OCI-LY3 (cell line): Measurements from ENCODE around the gene GUCA2B.

ENCODE experiments used
- H2AFZ ChIP-seq: fragments of 200-600, 300-600 bp; shearing (Covaris generic); 2 replicates; pipeline ENCODE4 v1.6.0; 2014; ENCODE audit warnings: antibody characterized with exemption, low read depth, low read length
- H3K27ac ChIP-seq: fragments of 200-600, 300-600 bp; sonication (generic); 2 replicates; pipeline ENCODE4 v1.5.1; 2014; ENCODE audit warnings: mild to moderate bottlenecking, low read length, moderate library complexity, mixed read lengths
- H3K27me3 ChIP-seq: fragments of 200-600, 300-600 bp; sonication (generic); 2 replicates; pipeline ENCODE4 v1.6.1; 2014; ENCODE audit warnings: low read depth, low read length, mixed read lengths
- H3K36me3 ChIP-seq: fragments of 200-600, 300-600 bp; sonication (generic); replicated peaks from 2 replicates; pipeline ENCODE3; 2014; ENCODE audit warnings: low read depth, low read length, mixed read lengths
- H3K4me1 ChIP-seq: fragments of 300-600, 200-600 bp; sonication (generic); 2 replicates; pipeline ENCODE4 v1.6.1; 2014; ENCODE audit warnings: low read length, mixed read lengths
- H3K4me2 ChIP-seq: fragments of 200-600, 300-600 bp; sonication (generic); 2 replicates; pipeline ENCODE4 v1.6.1; 2014; ENCODE audit warnings: low read length, mixed read lengths
- H3K4me3 ChIP-seq: fragments of 300-600, 200-600 bp; sonication (generic); 2 replicates; pipeline ENCODE4 v1.5.1; 2014; ENCODE audit warnings: antibody characterized with exemption, mild to moderate bottlenecking, low read length, moderate library complexity
- H3K79me2 ChIP-seq: fragments of 300-600, 200-600 bp; shearing (Covaris generic); 2 replicates; pipeline ENCODE4 v1.6.1; 2014; ENCODE audit warnings: mild to moderate bottlenecking, low read length, mixed read lengths
- H3K9ac ChIP-seq: fragments of 300-600, 200-600 bp; shearing (Covaris generic); 2 replicates; pipeline ENCODE4 v1.6.0; 2014; ENCODE audit warnings: mild to moderate bottlenecking, low read length, moderate library complexity
- H3K9me3 ChIP-seq: fragments of 200-600, 300-600 bp; shearing (Covaris generic); 2 replicates; pipeline ENCODE4 v1.6.1; 2014; ENCODE audit warnings: low read length, mixed read lengths; ENCODE audit not compliant: insufficient read depth
- H4K20me1 ChIP-seq: fragments of 200-600, 300-600 bp; sonication (generic); 2 replicates; pipeline ENCODE4 v1.6.1; 2016; ENCODE audit warnings: low read length, mixed read lengths; ENCODE audit not compliant: insufficient read depth
- CTCF ChIP-seq: fragments of 200-600, 300-600 bp; sonication (generic); IDR thresholded peaks from 2 replicates; pipeline ENCODE4 v1.5.1; 2014; ENCODE audit warnings: antibody characterized with exemption, low read length, low read depth
- EZH2phosphoT487 ChIP-seq: fragments of 200-600 bp; shearing (Covaris generic); IDR thresholded peaks from 2 replicates; pipeline ENCODE4 v1.6.1; 2018; ENCODE audit warnings: antibody characterized with exemption, mixed run types, low read depth

GUCA2B gene

GRCh38 chr1:42192106-42192505, 38.9 kb downstream of the GUCA2B start:
- H3K36me3 ChIP-seq = peaks cover 19% of the 10 kb centered on the region
- no peaks in the 10 kb centered on the region for H3K79me2 ChIP-seq
- H3K9ac ChIP-seq = no peak overlapping the region
- H3K4me3 ChIP-seq = no peak overlapping the region
- H3K27ac ChIP-seq = no peak overlapping the region
- H2AFZ ChIP-seq = no peak overlapping the region
- H4K20me1 ChIP-seq = no peaks in the 10 kb centered on the region
- TF ChIP-seq EZH2phosphoT487 = no peak
- TF ChIP-seq CTCF = no peak
- no peak overlapping the region for H3K4me2 ChIP-seq
- no peaks in the 10 kb centered on the region for H3K27me3 ChIP-seq
- H3K9me3 ChIP-seq = no peaks in the 10 kb centered on the region
- peaks cover 6% of the 10 kb centered on the region; the same call in 1 of the 2 replicates for H3K4me1 ChIP-seq

DNA sequence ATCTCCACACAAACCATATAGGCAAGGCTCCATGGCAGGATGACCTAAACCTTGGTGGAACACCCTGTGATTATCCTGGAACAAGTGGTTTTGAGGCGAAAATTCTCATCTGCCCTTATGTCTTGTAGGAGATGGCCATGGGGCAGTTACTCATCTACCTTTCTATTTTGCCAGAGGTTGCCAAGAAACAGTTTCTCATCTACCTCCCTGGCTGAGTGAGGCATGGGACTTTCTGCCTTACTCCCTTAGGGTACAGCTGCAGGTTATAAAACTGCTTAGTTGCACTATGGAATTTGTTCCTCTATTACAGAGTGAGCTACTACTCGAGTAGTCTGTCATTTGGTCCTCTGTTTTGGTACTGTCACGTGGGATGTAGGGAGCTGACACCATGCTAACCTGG, 42.6 kb downstream of the GUCA2B start:
- H3K4me1 ChIP-seq = peaks cover 6% of the 10 kb centered on the region; the same call in 1 of the 2 replicates
- no peaks in the 10 kb centered on the region for H3K9me3 ChIP-seq
- H3K4me2 ChIP-seq = no peak overlapping the region
- H3K79me2 ChIP-seq = no peaks in the 10 kb centered on the region
- H3K27ac ChIP-seq = no peak overlapping the region
- H3K4me3 ChIP-seq = no peak overlapping the region
- H4K20me1 ChIP-seq = no peaks in the 10 kb centered on the region
- no peak for TF ChIP-seq CTCF
- no peak for TF ChIP-seq EZH2phosphoT487
- peaks cover 8% of the 10 kb centered on the region for H3K36me3 ChIP-seq
- no peak overlapping the region for H2AFZ ChIP-seq
- no peak overlapping the region for H3K9ac ChIP-seq
- no peaks in the 10 kb centered on the region for H3K27me3 ChIP-seq

- Histone ChIP-seq H3K4me1 (no peaks in the 10 kb centered on the region), H3K27ac (no peak overlapping the region), H2AFZ (no peak overlapping the region), H3K36me3 (peaks cover 21% of the 10 kb centered on the region), H3K79me2 (no peaks in the 10 kb centered on the region), H3K9me3 (0 out of 2 replicates have a peak, but pooled peaks cover 5% of the 10 kb centered on the region), H3K4me3 (no peak overlapping the region), H3K9ac (no peak overlapping the region), H3K4me2 (no peak overlapping the region), H4K20me1 (no peaks in the 10 kb centered on the region), H3K27me3 (no peaks in the 10 kb centered on the region)
- TF ChIP-seq CTCF (no peak), EZH2phosphoT487 (no peak)
Measured at GRCh38 chr1:42198251-42198650, 45.0 kb downstream of the GUCA2B start.

GRCh38 chr1:42201986-42202385, 48.8 kb downstream of the GUCA2B start:
- Histone ChIP-seq H3K9ac (no peak overlapping the region), H4K20me1 (no peaks in the 10 kb centered on the region), H3K4me3 (no peak overlapping the region), H3K36me3 (peaks cover 32% of the 10 kb centered on the region), H2AFZ (no peak overlapping the region), H3K27ac (no peak overlapping the region), H3K9me3 (0 out of 2 replicates have a peak, but pooled peaks cover 5% of the 10 kb centered on the region), H3K27me3 (no peaks in the 10 kb centered on the region), H3K79me2 (no peaks in the 10 kb centered on the region), H3K4me2 (no peak overlapping the region), H3K4me1 (no peaks in the 10 kb centered on the region)
- no peak for TF ChIP-seq EZH2phosphoT487
- TF ChIP-seq CTCF = no peak
